ENCODE measurements around the gene IFITM10. TPM values are rescaled to one million over a fixed set of nuclear protein-coding genes. Genes with fewer than 3 reads are reported as not detected.

The IFITM10 gene
- total RNA-seq, 1 donor from 2014 or later: 39.8 TPM

GRCh38 chr11:1765871-1766718 lies 15.7 kb upstream of the IFITM10 start:
- Mint-ChIP-seq H3K27me3 (ENCODE audit: low read depth) (no peaks in the 10 kb centered on the region), H3K27ac (ENCODE audit: unreplicated experiment) (no peak overlapping the region), H3K36me3 (ENCODE audit: low read depth) (peaks cover 5% of the 10 kb centered on the region), H3K4me3 (ENCODE audit: unreplicated experiment) (no peak overlapping the region), H3K4me1 (ENCODE audit: low read depth) (peaks cover 47% of the 10 kb centered on the region), H3K9me3 (ENCODE audit: low read depth) (no peaks in the 10 kb centered on the region)
- DNase-seq (ENCODE audit: low spot score): peak; percentile 88
- TF ChIP-seq CTCF (IDR thresholded peaks at IDR 0.05): peak; percentile 35

DNA sequence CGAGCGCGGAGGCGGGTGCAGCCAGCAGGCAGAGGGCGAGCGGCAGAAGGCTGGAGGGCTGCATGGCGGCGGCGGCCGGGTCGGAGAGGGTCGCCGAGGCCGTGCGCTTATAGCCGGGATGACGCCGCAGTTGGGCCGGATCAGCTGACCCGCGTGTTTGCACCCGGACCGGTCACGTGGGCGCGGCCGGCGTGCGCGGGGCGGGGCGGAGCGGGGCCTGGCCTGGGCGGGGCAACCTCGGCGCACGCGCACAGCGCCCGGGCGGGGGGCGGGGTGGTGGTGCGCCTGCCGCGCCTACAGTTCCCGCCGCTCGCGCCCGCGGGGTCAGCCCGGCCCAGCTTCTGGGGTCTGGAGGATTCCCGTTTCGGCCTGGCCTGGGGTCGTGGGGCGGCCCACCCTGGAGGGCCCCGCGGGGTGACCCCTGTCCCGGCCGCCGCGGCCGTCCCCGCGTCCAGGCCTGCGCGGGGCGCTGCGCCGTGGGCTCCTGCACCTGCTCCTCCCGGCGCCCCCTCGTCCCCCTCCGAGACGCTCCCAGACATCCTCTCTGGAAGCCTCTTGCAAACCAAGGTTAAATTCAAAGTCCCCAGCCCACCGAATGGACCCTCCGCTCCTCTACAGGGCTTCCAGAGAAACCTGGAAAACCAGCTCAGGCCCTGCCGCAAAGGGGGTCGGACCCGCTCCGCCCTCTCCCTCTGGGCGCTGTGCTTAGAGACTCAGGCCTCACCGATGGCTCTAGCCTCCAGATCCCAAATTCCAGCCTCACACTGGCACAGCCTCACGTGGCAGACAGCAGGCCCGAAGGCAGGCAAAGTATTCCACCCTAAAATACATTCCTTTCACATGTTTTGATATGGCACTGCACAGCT lies 13.6 kb upstream of the IFITM10 start, which contains the start of gene CTSD:
CTSD (minus strand) TSS at position 132 of the 866 bp plus-strand sequence; CDS start at position 64, 68 bp downstream.
- peak within 1 kb of the TSS; percentile 79 for H3K4me3 Mint-ChIP-seq (ENCODE audit: unreplicated experiment)
- TF ChIP-seq CTCF (IDR thresholded peaks at IDR 0.05): peak; percentile 58
- peaks cover 50% of the 10 kb centered on the region for H3K4me1 Mint-ChIP-seq (ENCODE audit: low read depth)
- DNase-seq (ENCODE audit: low spot score): peak; percentile 95
- peak within 1 kb of the TSS; percentile 85 for H3K27ac Mint-ChIP-seq (ENCODE audit: unreplicated experiment)
- no peaks in the 10 kb centered on the region for H3K27me3 Mint-ChIP-seq (ENCODE audit: low read depth)
- peaks cover 5% of the 10 kb centered on the region for H3K36me3 Mint-ChIP-seq (ENCODE audit: low read depth)
- H3K9me3 Mint-ChIP-seq (ENCODE audit: low read depth): no peaks in the 10 kb centered on the region

DNA sequence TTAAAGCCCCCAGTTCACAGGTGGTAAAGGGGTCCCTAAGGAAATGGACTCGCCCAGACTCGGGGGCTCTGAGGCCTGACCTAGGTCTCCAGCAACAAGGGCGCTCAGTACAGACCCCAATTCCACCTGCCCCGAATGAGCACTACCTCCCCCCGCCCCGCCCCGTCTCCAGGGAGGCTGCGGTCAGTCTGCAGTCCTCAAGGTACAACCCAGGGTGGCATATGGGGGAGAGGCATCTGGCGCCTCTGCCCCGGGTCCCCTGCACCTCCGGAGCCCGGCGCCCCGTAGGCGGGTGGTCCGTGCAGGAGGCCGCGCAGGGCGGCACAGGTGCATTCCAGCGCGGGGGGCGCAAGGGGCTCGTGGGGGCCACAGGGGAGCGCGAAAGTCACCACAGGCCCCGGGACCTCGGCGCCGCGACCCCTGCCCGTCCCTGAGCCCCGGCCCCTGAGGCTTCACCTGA lies 13.0 kb upstream of the IFITM10 start:
- peak overlapping the region; percentile 74 for H3K4me3 Mint-ChIP-seq (ENCODE audit: unreplicated experiment)
- no peak for TF ChIP-seq CTCF (IDR thresholded peaks at IDR 0.05)

DNA sequence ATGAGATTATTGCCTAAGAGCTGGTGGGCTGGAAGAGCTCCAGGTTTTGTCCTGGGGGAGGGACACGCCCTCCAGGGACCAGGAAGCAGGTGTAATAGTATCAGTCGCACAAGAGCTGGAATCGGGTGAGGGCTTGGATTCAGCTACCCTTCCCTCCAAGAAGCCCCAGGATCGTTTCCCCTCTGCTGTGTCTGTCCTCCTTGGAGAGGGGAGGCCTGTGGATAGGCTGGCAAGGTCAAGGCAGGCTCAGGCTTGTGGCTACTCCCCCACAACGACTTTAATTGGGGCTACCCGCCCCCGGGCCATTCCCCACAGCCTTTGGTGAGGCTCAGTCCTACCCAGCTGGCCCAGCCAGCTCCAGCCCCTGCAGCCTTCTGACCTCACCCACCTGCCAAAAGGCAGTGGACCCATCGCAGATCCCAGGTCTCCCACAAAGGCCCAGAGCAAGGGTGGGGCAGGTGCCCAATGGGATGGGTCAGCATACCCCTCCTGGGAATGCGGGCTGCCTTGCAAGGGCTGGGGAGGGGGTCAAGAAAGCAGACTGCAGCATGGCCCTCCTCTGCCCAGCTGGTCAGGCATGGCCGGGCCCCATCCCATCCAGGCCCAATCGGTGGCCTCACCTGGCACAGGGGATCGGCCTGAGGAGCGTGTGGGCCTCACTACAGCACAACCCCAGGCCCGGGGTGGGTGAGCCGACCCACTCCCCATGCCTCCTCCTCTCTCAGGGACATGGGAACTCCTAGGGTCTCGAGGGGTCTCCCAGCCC lies 12.3 kb upstream of the IFITM10 start:
- DNase-seq (ENCODE audit: low spot score): peak; percentile 84
- no peaks in the 10 kb centered on the region for H3K9me3 Mint-ChIP-seq (ENCODE audit: low read depth)
- peak overlapping the region; percentile 74 for H3K4me3 Mint-ChIP-seq (ENCODE audit: unreplicated experiment)
- TF ChIP-seq CTCF (IDR thresholded peaks at IDR 0.05): no peak
- peak overlapping the region; percentile 49 for H3K27ac Mint-ChIP-seq (ENCODE audit: unreplicated experiment)
- peaks cover 5% of the 10 kb centered on the region for H3K36me3 Mint-ChIP-seq (ENCODE audit: low read depth)
- peaks cover 54% of the 10 kb centered on the region for H3K4me1 Mint-ChIP-seq (ENCODE audit: low read depth)
- no peaks in the 10 kb centered on the region for H3K27me3 Mint-ChIP-seq (ENCODE audit: low read depth)

More for the DNA sequence above, 13.0 kb upstream of the IFITM10 start:
- peak overlapping the region; percentile 49 for H3K27ac Mint-ChIP-seq (ENCODE audit: unreplicated experiment)
- DNase-seq (ENCODE audit: low spot score): peak; percentile 79
- peaks cover 54% of the 10 kb centered on the region for H3K4me1 Mint-ChIP-seq (ENCODE audit: low read depth)
- no peaks in the 10 kb centered on the region for H3K9me3 Mint-ChIP-seq (ENCODE audit: low read depth)
- peaks cover 5% of the 10 kb centered on the region for H3K36me3 Mint-ChIP-seq (ENCODE audit: low read depth)
- H3K27me3 Mint-ChIP-seq (ENCODE audit: low read depth): no peaks in the 10 kb centered on the region

Data from chondrocyte (in vitro differentiated cells).